GM11168 (cell line): ENCODE data around the gene REXO1.

Experiments used
- in situ Hi-C: fragments of 300-500 bp; cut with MboI; formaldehyde crosslinking; loops from one replicate; pipeline ENCODE4 v1.12.0; 2022; ENCODE audit warnings: low sequenced_read_pairs; ENCODE audit not compliant: unreplicated experiment

REXO1 gene

DNA sequence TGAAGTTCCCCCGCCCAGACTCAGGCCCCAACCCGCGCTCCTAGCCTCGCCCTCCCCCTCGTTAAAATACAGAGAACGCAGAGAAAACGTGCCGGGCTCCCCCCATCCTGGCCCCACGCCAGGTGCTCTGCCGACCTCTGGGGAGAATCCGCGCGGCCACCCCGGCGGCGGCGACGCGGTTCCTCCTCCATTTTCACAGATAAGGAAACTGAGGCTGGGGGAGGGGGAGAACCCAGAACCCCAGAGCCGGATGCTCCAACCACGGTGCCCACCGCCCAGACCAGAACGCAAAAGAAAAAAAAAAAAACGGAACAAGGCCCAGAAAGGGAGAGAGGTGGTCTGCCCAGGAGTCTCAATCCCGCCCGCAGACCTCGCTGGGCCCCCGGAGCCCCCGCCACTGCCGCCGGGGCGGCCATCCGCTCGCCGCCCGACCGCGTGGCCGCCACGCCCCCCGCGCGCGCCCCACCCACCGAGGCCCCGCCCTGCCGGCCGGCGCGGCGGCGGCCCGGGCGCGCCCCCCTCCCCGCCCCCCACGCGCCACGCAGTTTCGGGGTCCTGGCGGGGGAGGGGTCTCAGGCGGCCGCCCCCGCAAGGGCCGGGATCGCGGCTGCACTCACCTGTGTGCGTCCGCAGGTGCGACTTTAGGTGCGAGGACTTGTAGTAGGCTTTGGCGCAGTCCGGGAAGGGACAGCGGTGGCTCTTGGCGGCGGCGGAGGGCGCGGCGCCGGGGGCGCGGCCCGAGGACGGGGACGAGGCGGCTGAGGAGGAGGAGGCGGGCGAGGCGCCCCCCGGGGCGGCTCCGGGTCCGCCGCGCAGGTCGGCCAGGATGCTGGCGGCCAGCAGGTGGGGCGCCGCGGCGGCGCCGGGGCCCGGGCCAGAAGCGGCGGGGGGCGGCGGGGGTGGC lies 14.4 kb upstream of the REXO1 start:
- in situ Hi-C loops, result no loop called here

DNA sequence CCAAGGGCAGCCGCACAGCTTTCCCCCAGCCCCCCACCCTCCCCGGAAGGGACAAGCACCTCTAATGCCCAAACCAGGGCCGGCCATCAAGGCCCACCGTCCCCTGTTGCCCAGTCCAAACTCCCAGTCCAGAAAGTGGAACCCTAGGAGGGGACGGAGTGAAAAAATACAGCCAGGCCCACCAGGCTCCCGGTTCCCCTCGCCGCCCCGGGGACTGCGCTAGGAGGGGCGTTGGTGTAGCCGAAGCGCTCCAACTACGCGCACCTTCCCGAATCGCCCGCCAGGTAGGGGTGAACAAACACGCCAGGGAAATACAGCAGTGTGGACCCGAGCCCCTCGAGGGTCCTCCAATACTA lies 13.8 kb upstream of the REXO1 start:
- in situ Hi-C loops, result no loop called here

DNA sequence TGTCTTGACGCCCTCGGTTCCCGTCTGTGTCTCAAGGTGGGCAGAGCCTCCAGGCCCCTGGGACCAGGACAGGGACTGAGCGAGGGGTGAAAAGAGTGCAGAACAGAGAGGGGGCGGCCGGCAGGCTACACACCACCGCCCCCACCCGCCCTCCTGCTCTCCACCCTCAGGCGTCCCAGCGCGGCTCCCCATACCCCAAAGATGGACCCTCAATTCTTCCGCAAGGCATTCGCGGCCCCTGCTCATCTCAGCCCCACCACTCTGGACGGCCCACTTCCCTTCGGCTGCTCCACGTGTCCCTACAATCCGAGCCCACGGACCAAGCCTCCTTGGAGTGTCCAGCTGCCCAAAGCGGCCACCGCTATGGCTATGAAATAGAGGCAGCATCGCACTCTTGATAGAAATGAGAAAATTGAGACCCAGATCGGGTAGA lies 13.3 kb upstream of the REXO1 start:
- in situ Hi-C loops, result no loop called here

DNA sequence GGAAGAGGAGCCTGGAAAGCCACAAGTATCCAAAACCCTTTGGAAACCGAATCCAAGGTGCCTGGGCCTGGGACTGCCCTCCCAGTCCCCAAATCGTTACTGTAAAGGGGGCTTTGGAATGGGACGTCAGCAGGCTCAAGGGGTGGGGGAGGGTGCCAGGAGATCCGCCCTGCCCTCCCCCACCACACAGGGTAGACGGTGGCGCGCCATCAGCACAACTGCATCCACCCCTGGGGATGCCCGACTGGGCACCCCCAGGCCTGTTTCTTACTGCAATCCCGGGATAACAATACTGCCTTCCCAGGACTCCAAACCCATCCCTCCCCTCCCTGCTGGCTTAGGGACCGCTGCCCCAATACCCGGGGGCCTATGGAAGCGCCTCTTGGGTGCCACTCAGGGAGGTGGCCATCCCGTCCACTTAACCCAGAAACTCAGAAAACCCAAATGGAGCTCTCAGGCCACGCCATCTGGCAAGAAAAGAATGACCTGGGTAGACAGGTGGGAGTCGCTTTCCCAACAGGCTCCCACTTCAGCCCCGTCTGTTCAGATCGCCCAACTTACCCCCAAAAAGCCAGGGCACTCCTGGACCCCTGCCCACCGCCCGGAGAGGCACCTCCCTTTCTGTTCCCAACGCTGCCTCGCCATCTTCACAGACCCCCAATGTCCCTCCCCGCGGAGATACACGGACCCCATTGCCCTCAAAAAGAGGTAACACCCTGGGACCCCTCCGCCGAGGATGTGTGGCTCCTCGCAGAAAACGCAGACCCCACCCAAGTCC lies 12.7 kb upstream of the REXO1 start:
- in situ Hi-C loops, result no loop called here

DNA sequence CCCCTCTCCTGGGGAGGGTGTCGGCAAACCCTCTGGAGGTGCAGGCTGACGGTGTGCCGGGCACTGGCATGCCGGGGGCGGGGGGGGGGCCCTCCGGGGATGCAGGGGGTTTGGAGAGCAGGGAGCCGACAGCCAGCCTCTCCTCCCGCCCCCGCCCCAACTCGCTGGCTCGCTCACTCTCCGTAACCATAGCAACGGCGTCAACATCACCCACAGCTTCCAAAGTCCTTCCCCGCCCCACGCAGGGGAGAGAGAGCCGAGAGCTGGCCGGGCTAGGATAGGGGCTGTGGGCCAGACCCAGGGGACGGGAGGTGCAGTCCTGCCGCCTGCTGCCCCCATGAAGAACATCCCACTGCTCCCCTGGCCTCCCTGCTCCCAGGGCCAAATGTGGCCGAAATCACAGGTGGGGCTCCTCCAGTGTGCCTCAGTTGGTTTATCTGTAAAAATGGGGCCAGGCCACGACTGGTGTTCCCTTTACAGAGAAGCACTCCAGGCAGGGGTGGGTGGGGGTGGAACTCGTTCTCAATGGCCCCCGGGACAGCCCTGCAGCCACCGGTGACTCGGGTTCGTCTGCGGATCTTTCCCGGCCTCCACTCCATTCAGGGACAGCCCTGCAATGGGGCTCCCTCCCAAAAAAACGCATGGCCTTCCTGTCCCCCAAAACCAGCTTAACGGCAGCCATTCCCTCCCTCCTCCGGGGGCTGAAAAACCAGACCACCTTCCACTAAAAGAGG lies 11.9 kb upstream of the REXO1 start:
- in situ Hi-C loops, result no loop called here

DNA sequence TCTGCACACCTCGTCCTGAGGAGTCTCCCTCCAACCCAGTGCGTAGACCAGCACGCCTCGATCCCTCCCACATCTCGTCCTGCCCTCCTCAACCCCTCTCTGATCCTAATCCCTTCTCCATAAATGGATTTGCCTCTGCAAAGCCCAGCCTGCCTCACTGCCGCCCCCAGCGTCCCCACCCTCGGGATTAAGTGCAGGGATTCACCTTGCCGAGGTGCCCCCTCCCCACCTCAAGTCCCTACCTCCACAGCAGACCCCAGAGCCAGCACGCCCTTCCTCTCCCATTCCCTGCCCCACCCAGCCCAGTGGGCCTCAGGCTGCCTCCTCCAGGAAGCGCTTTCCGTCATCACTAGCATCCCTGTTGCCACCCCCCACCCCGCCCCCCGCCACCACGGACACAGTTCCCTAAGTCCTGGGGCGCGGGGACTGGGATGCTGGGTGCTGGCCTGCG lies 11.1 kb upstream of the REXO1 start:
- in situ Hi-C loops, result no loop called here

DNA sequence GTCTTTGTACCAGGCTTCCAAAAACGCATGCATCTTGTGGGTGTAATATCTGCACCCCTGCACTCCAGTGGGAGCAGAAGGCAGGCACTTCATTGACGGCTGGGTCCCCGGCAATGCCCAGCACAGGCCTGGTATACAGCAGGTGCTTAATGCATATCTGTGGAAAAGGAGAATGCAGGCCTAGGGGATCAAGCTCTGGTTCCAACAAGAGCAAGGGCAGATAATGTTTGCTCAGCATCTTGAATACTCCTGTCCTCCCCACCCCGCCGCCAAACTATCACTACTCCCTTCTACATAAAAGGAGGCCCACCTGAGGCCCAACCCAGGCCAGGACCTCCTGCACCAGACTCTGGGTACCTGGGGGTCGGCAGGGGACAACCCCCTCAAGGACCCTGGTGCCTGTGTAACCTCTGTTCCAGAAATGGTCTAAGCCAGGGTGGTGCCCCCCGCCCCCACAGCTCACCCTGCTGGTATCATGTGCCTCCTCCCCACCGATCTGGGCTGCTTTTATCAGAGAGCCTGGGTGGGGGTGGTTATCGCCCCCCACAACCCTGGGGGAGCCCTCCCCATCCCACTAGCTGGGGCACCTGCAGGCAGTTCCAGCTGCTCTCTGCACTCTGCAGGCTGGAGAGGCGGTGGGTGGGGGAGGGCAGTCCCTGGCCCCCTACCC lies 10.3 kb upstream of the REXO1 start:
- in situ Hi-C loops, result no loop called here

DNA sequence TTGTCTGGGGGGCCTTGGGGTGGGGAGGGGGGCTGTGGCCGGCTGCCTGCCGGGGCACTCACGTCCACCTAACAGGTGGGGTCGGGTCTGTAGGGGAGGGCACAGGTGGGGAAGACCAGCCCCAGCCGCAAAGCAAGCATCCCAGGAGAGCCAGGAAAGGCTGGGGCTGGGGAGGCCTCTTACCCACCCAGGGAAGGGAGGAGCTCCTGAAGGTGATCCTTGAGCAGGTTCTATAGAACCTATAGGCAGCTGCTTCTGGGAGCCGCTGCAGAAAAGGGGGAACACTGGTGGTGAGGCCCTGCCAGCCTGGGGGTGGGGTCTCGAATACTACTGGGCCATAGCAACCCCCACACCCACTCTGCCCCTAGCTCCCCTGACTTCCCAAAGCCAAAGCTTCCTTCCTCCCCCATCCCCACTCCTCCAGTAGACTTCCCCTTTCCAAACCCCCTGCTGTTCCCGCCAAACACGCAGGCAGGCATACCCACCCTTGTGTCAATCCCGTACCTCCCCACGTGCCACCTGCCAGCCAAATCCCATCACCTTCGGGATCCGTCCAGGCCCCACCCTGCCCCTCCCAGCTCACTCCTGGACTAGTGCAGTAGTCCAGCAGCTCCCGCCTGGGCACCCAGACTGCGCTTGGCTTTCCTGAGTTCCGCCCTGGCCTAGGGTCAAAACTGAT lies 9.5 kb upstream of the REXO1 start:
- in situ Hi-C loops, result no loop called here

DNA sequence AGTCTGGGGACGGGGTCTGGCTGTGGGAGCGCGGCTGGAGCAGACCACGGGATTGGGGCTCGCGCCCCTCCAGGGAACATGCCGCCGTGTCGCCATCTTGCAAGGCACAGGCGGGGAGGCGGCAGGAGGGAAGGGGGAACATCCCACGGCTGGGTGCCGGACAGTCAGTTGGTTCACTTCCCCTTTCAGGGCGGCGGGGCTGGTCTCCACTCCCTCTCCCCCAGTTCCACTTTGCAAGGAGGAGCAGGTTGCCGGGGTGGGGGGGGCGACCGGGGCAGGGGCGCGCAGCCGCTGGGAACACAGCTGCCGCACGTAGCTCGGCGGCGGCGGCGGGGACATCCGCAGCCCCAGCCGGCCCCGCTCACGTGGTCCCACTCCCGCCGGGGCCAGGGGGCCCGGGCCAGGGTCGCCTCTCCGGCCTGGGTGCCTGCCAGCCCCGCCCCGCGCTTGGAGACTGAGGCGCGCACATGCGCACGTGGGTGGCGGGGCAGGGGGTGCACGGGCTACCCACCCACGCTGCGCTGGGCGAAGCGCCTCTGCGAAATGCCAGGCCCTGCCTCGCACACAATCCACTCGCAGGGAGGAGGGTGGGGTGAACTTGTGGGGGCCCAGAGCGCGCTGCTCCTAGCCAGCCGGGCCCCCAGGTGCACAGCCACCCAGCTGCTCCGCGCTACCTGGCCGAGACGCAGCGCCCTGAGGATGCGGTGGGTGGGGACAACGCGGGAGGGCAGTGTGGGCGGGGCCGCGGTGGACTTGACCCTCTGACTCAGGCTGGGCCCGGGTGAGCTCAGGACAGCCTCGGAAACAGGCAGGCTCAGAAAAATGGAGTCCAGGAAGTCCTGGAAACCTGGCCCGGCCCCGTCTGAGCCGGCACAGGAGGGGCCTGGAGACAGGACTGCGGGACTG lies 8.7 kb upstream of the REXO1 start:
- in situ Hi-C loops, result no loop called here

DNA sequence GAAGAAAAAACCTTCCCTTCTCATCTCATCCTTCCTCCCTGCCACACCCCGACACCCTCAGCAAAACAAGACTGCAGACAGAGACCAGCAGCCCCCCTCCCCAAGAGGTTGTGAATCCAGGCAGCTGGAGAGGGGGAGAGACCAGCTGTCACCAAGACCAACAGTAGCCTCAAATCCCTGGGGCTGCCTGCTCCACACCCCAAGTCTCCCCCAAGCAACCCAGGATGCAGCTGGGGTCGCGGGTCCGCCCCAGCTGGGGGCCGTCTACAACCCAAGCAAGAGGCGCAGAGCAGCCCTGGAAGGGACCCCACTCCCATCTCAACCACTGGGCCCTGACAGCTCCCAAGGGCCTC lies 8.0 kb upstream of the REXO1 start:
- in situ Hi-C loops, result no loop called here

DNA sequence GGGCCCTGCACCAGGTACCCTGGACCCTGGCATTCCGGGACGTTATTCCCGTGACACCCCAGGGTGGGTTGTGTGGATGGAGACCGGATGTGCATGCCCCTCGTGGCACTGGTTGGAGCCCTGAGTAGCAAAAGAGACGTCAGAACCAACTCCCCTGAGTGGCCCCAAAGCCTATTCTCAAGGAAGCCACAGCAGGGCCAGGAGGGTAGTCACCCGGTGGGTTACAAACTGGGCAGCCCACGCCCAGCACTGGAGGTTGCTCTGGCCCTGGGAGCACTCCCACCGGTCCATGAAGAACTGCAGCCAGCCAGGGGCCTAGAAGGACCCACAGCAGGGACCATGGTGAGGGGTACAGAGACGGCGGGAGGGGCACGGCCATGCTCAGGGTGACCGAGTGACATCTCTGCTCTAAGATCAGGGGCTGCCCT lies 7.6 kb upstream of the REXO1 start:
- in situ Hi-C loops, result no loop called here

DNA sequence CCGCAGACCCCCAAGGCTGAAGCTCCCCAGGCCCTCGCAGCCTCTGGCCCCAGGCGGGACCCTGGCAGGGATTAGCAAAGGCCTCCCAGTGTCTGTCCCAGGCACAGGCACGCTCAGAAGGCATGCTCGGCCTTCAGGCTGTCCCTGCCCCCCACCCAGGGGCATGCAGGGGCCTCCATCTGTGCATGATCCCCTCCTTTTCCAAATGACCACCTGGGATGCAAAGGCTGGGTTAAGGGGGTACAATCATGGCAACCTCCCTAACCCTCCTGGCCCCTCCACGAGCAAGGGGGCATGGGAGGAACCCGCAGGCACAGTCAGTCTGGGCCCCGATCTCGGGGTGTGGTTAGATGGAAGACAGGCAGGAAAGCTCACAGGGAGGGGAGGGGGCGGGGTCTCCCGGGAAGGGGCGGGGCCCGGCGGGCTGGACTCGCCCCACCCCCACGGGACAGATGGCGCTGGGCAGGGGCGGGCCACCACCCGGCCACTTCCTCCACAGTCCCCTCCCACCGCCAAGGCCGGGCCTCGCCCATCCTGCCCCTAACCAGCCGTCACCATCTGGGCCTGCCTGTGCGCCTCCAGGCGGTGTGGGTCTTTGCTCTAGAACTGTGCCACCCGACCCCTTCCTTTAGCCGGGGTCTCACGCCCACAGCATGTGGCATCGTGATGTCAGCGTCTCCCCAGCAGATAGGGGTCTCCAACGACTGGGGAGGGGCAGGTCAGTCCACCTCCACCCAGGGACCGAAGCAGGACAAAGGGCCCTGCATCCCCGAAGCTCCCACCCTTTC lies 7.0 kb upstream of the REXO1 start:
- in situ Hi-C loops, result no loop called here

DNA sequence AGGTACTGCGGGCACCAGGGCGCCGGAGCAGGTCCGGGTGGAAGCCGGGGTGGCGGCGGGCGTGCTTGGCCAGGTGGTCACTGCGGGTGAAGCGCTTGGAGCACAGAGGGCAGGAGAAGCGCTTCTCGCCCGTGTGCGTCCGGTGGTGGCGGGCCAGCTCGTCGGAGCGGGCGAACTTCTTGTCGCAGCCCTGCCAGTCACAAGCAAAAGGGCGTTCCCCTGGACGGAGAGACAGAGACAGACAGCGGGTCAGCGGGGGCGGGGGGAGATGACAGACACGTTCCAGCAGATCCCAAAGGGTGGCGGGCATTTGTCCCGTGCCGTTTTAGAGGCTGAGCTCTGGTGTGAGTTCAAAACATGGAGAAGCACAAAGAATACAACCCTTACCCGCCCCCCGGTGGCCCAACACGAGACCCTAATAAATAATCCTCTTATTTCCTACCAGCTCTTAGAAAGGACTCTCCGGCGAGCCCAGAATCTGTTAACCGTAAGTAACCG lies 6.3 kb upstream of the REXO1 start:
- in situ Hi-C loops, result no loop called here

DNA sequence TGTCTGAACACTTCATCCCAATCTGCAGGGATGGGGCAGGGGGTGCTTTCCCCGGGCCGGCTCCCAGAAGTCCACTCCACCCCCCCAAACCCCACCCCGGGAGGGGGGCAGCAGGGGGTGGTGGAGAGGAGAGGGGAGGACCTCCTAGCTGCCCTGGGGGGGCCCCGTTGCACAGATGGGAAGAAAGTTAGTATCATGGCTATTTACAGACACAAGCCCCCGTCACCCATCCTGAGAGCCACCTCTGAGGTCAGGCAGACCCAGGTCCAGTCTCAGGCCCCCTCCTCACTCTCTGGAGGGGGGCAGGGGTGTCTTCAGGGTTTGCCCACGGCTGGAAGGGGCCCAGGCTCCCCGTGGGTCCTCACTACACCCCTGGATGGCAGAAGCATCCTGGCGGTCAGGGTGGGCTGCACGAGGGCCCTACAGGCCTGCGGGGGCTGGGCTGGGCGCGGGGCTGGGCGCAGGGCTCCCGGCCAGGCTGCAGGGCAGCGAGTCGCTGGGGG lies 5.8 kb upstream of the REXO1 start:
- in situ Hi-C loops, result no loop called here

DNA sequence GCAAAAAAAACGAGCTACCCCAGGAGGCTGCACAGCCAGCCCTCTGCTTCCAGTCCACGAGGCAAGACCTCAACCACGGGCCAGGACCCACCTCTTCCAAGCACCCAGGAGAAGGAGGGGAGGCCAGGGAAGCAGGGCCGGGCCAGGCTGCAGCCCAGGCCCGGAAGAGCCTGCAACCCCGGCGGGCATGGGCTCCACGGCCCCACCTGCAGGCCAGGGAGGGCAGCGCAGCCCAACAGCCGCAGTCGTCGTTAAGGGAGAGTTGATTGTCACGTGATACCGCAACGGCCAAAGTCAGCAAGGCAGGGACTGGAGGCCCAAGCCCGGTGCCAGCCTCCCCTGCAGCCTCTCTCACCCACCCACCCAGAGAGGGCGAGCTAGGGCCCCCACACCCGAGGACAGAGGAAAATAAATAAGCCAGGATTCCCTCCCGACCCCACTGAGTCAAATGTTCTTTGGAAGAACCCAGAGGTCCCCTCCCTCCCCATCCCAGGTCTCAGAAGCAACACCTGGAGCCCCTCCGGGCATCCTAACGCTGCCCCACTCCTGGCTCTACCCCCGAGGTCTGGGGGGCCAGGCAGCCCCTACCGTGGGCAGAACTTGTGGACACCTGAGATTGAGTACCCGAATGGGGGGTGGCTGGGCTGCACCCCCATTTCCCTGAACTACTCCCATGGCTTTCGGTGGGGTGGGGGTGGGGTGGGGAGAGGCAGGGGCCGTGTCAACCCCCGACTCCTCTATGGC lies 5.2 kb upstream of the REXO1 start:
- in situ Hi-C loops, result no loop called here

DNA sequence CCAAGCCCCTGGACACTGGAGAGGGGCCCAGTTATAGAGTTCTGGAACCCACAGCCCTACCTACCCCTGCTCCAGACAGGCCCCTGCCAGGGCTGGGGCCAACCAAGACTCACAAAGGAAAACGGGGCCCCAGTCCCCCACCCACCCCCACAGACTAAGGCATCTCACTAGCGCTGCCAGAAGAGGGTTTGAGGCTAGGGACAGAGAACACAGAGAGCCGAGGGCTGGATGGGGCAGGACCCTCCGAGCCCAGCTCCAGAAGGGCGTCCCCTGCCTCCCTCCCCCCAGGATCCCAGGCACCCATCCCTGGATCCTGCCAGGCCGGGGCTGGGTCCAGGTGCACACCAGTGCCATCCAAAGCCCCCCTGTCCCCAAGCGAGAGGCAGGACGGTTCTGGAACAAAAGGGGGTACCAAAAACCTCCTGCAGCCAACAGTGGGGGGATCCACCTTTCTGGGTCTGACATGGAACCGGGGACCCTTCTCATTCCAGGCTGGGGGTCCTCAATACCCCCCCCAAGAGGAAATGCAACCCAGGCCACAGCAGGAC lies 4.4 kb upstream of the REXO1 start:
- in situ Hi-C loops, result no loop called here
